Fibroblast of the conjunctiva (primary cell): ENCODE data around the gene FAM20C.
"Not testable (repeated sequence)": the region's sequence is repeated elsewhere in the genome, so short reads cannot be mapped to it uniquely, and the experiment has no call there.

Experiments
- DNase-seq: peaks from one replicate; pipeline ENCODE4 v3.0.0-alpha.2; 2010; ENCODE audit warnings: low read depth

FAM20C gene

DNA sequence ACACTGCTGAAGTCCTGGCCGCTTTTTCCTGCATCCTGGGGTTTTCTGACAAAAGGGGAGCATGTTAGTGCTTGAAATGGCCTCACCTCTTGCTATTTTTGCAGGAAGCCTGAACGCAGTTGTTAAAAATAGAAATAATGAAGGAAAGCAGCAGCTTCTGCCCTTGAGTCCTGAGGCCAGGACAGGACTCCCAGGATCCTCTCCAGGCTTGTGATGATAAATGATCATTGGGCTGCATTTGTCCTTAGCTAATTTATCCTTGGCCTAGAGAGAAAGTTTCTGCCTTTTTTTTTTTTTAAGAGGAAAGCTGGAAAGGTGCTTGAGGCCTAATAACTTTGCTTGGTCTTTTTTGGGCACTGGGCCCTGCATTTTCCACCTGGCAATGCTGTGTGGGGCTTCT, 17.7 kb upstream of the FAM20C start:
- no peak for DNase-seq

DNA sequence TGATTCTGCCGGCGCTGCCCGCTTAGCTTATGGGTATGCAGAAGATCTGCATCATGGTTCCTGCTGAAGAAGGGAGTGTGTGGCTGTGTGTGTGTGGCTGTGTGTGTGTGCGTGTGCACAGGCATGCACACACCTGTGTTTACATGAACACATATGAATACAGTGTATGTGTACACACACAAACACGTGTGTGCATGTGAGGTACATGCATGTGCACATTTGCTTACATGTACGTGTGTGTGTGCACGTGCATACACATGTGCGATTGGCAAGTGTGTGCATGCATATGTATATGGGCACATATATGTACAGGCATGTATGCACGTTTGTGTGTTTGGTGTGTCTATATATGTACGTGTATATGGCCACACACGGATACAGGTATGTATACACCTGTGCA, 16.4 kb upstream of the FAM20C start:
- DNase-seq, result no peak

GRCh38 chr7:176381-176780, 16.0 kb upstream of the FAM20C start:
- no peak for DNase-seq

- no peak for DNase-seq
These were observed 15.4 kb upstream of the FAM20C start for GRCh38 chr7:176786-177459.

DNA sequence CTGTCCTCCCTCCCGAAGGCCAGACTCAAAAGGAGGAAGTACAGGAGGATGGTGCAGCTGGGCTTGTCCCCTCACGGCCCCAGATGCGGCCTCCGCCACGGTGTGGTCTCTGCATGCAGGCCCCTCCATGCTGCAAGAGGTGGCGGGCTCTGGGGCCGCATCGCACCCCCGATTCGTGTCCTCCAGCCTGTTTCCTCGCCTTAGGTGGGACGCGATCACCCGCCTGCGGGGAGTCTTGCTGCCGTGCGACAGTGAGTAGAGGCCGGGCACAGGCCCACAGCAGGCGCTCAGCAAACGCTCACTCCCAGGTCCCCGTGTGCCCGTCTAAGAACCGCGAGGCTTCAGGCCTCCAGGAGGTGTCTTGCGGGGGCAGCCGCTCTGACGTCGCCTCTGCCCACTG, 13.9 kb upstream of the FAM20C start:
- no peak for DNase-seq

- DNase-seq, result no peak
These were observed 13.1 kb upstream of the FAM20C start for GRCh38 chr7:179209-179681.

DNA sequence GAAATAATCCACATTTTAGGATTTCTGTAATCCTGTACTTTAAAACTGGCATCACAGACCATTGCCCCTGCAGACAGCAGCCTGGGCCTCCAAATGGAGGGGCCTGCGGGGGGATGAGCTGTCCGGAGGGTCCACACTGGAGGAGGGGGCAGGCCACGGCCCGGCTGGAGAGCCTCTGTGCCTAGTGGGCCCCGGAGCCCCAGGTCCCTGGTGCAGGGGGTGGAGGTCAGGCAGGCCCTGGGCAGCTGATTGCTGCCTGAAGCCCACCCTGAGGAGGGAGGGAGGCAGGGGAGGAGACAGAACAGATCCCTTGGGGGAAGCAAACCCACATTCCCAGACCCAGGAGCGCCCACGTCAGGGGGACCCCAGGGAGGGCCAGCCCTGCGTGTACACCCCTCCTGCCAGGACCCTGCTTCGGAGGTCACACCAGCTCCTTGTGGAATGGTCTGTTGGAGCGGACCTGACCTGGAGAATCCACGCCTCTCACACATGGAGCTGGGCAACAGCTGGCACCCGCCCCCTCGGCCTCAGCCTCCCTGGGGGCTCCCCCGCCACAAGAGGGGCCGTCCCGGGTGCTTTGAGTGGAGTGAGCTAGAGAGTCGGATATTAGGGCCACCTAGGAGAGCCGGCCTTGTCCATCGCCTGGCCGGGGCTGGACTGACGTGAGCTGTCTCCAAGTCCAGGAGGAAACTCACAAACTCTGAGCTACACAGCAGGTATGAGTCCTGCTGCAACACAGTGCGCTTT, 12.2 kb upstream of the FAM20C start:
- no peak for DNase-seq

GRCh38 chr7:181738-182137, 10.6 kb upstream of the FAM20C start:
- DNase-seq, result no peak

DNA sequence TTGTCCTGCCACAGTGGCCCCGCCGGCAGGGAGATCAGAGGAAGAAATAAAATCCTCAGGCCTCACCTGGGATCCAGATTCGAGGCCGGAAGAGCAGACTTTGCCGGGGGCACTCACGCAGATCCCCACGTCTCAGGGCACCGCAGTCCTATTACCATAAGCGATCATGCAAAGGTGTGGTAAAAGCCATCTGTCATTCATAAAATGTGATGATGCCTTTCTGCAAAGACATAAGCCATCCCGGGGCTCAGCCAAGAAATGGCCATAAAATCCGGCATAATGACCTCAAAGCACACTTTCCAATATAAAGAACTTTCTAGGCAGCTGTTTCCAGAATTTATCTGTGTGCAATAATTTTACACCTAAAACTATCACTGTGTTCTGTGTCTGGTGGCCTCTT, 9.9 kb upstream of the FAM20C start:
- not testable (repeated sequence) for DNase-seq

GRCh38 chr7:183496-184292, 8.7 kb upstream of the FAM20C start:
- no peak for DNase-seq

- DNase-seq, result no peak
These were observed 7.8 kb upstream of the FAM20C start for GRCh38 chr7:184294-185264.

DNA sequence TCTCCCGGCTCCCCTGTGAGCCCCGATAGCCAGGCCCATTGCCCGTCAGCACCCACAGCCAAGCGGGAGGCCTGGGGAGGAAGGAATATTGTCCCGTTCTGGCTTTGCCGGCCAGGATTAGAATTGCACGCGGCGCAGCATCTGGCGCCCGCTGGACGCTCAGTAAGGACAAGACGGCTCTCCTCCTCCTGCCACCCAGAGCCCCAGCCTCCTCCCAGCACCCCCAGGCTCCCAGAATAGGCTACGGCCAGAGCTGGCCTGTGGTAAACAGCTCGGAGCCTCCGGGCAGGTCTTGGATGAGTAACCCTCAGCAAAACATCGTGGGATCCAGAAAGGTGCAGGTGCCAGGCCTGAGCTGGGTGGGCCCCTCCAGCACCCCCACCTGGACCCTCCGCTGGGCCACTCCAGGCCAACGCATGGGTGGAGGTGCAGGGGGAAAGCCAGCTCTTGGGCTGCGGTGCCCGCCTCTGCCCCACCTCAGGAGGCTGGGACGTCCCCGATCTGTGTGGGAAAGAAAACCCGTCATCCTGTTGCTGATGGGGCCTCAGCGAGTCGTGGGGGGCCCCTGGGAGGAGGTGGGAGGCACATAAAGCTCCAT, 5.8 kb upstream of the FAM20C start:
- no peak for DNase-seq

DNA sequence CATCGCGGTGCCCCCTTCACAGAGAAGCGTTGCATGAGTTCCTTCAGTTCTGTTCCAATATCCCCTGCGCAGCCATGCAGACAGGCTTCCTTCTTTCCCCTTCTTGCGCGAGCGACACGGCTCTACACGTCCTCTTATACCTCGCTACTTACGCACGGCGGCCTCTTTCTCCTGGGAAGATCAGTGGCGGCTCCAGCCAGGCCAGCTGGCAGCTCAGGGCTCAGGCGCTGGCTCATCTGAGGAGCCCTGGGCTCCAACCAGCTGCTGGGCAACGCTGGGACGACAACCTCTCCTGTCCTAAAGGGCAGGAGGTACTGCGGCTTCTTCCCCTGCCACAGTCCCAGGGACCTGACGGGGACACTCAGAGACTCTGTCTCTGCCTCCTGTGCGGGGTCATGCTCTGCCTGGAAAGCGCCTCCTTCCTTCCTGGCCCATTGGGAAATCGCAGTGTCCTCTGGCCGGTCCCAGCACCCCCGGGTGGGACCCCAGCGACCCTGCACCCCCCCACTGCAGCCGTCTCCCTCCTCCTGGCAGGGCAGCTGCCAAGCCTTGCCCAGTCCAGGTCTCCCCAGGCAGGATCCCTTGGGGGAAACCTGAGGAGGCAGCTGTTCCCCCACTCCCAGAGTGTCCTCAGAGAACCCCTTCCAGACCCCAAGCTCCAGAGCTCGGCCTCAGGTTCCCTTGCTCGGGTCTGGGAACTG, 5.0 kb upstream of the FAM20C start:
- no peak for DNase-seq

- no peak for DNase-seq
These were observed 4.2 kb upstream of the FAM20C start for GRCh38 chr7:188174-188573.

GRCh38 chr7:188727-189500, 3.5 kb upstream of the FAM20C start:
- no peak for DNase-seq

DNA sequence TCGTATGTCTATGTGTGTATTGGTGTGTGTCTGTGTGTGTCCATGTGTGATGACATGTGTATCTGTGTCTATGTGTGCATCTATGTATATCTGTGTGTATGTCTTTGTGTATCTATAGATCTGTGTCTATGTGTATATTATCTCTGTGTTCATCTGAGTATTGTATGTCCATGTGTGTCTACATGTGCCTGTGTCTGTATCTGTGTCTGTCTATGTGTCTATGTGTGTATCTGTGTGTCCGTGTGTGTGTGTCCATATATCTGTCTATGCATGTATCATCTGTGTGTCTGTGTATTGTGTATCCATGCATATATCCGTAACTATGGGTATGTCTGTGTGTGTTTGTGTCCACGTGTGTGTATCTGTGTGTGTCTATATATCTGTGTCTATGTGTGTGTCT, 2.7 kb upstream of the FAM20C start:
- no peak for DNase-seq

GRCh38 chr7:190196-190595, 2.2 kb upstream of the FAM20C start:
- no peak for DNase-seq

DNA sequence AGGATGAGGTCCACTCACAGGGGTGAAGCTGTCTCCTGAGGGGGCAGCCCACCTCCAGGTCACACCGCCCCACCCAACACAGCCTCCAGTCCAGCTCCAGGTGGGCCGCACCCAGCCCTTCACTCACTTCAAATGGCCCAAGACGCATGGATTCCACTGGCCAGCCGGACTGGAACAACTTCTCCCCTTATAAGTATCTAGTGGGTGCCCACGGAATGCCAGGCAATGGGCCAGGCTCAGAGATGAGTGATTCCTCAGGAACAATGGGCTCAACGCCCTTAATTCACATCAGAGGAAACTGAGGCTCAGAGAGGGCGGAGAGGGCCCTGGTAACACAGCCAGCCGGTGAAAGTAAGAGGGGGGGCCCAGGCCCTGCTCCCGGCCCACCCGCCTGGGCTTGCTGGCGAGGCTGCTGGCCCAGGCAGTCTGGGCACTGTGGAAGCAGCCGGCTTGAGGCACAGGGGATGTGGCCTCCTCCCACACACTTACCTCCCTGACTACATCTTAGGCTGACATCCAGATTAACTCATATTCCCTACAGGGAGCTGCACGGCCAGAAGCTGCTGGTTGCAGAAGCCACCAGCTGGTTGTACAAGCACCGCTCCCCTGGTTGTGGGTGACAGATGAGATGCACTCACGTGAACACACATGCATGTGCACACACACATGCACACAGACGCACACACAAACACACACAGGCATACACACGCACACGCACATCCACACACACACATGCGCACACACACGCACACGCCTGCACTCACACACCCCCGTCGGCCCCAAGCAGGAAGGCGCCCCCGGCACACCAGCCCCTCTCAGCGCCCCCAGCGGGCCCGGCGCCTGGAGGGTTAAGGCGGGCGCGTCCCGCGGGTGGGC, 1.0 kb upstream of the FAM20C start:
- DNase-seq, result peak; percentile 71
